HEK293 (cell line): ENCODE measurements around the gene MED13L.

Experiments used
- CTCF ChIA-PET: fragments of 350-600 bp; formaldehyde crosslinking; extraction: SDS; loops from one replicate; lab custom pipeline; 2021; ENCODE audit warnings: antibody characterized with exemption; lab: Yijun Ruan, JAX
- POLR2A ChIA-PET: fragments of 300-600 bp; formaldehyde crosslinking; extraction: SDS; loops from one replicate; lab custom pipeline; 2020; ENCODE audit warnings: antibody characterized with exemption, inconsistent platforms; lab: Yijun Ruan, JAX
- H3K27ac ChIP-seq: fragments of 200-500 bp; sonication (Bioruptor generic); 2 replicates; pipeline ENCODE4 v1.5.1; 2014; ENCODE audit warnings: low read depth, low read length, control low read depth, inconsistent platforms; ENCODE audit errors: extremely low read depth
- H3K36me3 ChIP-seq, 2 experiments: fragments of 200-500 bp in 1 of 2; sonication (Bioruptor generic) in 1 of 2; 1 replicate in 1 of 2; 2 replicates in 1 of 2; pipeline ENCODE4 v1.5.1; 2014 to 2017; ENCODE audit warnings: inconsistent platforms in 2 of 2, low read length in 2 of 2; ENCODE audit not compliant: control insufficient read depth in 2 of 2, insufficient read depth in 1 of 2
- H3K4me1 ChIP-seq: fragments of 200-500 bp; sonication (Bioruptor generic); 2 replicates; pipeline ENCODE4 v1.5.1; 2014; ENCODE audit warnings: mild to moderate bottlenecking, low read length, inconsistent platforms; ENCODE audit not compliant: control insufficient read depth, insufficient read depth
- H3K4me3 ChIP-seq: 2 replicates; pipeline ENCODE4 v1.5.1; 2011; ENCODE audit warnings: low read depth, mild to moderate bottlenecking, control low read depth, low read length, moderate library complexity
- H3K9me3 ChIP-seq: fragments of 200-500 bp; sonication (Bioruptor generic); 2 replicates; pipeline ENCODE4 v1.5.1; 2014; ENCODE audit warnings: low read depth, low read length, inconsistent platforms; ENCODE audit not compliant: control insufficient read depth, insufficient read depth
- GLI2 ChIP-seq: fragments of 450-650 bp; formaldehyde crosslinking; IDR thresholded peaks from 2 replicates; pipeline ENCODE4; 2017; ENCODE audit warnings: missing biosample characterization, missing genetic modification characterization, low read depth, borderline replicate concordance
- GLIS1 ChIP-seq: fragments of 450-650 bp; formaldehyde crosslinking; IDR thresholded peaks from 2 replicates; pipeline ENCODE4 v1.5.1; 2016; ENCODE audit warnings: missing biosample characterization, missing genetic modification characterization
- PRDM1 ChIP-seq: fragments of 450-650 bp; formaldehyde crosslinking; IDR thresholded peaks from 2 replicates; pipeline ENCODE4; 2016; ENCODE audit warnings: missing biosample characterization, missing genetic modification characterization
- SP2 ChIP-seq: fragments of 450-650 bp; formaldehyde crosslinking; IDR thresholded peaks from 2 replicates; pipeline ENCODE4 v1.5.1; 2016; ENCODE audit warnings: missing biosample characterization, missing genetic modification characterization
- ZFP3 ChIP-seq: fragments of 450-650 bp; formaldehyde crosslinking; IDR thresholded peaks from 2 replicates; pipeline ENCODE4 v1.5.1; 2016; ENCODE audit warnings: low read depth, missing biosample characterization, missing genetic modification characterization
- ZFP37 ChIP-seq: fragments of 450-650 bp; formaldehyde crosslinking; IDR thresholded peaks from 2 replicates; pipeline ENCODE4 v1.5.1; 2016; ENCODE audit warnings: missing biosample characterization, missing genetic modification characterization
- ZFP69B ChIP-seq: fragments of 450-650 bp; formaldehyde crosslinking; IDR thresholded peaks from 2 replicates; pipeline ENCODE4 v1.5.1; 2016; ENCODE audit warnings: missing biosample characterization, missing genetic modification characterization
- ZIC2 ChIP-seq: fragments of 450-650 bp; formaldehyde crosslinking; IDR thresholded peaks from 2 replicates; pipeline ENCODE4 v1.5.1; 2016; ENCODE audit warnings: missing biosample characterization, missing genetic modification characterization
- ZNF138 ChIP-seq: fragments of 450-650 bp; formaldehyde crosslinking; IDR thresholded peaks from 2 replicates; pipeline ENCODE4 v1.5.1; 2016; ENCODE audit warnings: missing biosample characterization, missing genetic modification characterization, borderline replicate concordance
- ZNF19 ChIP-seq: fragments of 450-650 bp; formaldehyde crosslinking; IDR thresholded peaks from 2 replicates; pipeline ENCODE4; 2016; ENCODE audit warnings: missing biosample characterization, missing genetic modification characterization, low read depth
- ZNF366 ChIP-seq: fragments of 450-650 bp; formaldehyde crosslinking; conservative IDR thresholded peaks from 2 replicates; pipeline ENCODE4 v1.5.1; 2016; ENCODE audit warnings: missing biosample characterization, missing genetic modification characterization
- ZNF510 ChIP-seq: fragments of 450-650 bp; formaldehyde crosslinking; IDR thresholded peaks from 2 replicates; pipeline ENCODE4 v1.5.1; 2018; ENCODE audit warnings: mild to moderate bottlenecking, missing genetic modification characterization, missing biosample characterization; ENCODE audit not compliant: insufficient replicate concordance
- ZNF514 ChIP-seq: fragments of 450-650 bp; formaldehyde crosslinking; IDR thresholded peaks from 2 replicates; pipeline ENCODE4 v1.5.1; 2016; ENCODE audit warnings: missing biosample characterization, missing genetic modification characterization
- ZNF585B ChIP-seq: fragments of 450-650 bp; formaldehyde crosslinking; IDR thresholded peaks from 2 replicates; pipeline ENCODE4 v1.5.1; 2016; ENCODE audit warnings: missing biosample characterization, missing genetic modification characterization
- ZNF660 ChIP-seq: fragments of 450-650 bp; IDR thresholded peaks from 2 replicates; pipeline ENCODE4 v1.5.1; 2018; ENCODE audit warnings: missing biosample characterization, mild to moderate bottlenecking, missing genetic modification characterization
- ZNF76 ChIP-seq: fragments of 450-650 bp; formaldehyde crosslinking; IDR thresholded peaks from 2 replicates; pipeline ENCODE4; 2016; ENCODE audit warnings: low read depth, missing biosample characterization, missing genetic modification characterization, borderline replicate concordance
- ZNF785 ChIP-seq: fragments of 450-650 bp; formaldehyde crosslinking; IDR thresholded peaks from 2 replicates; pipeline ENCODE4 v1.5.1; 2016; ENCODE audit warnings: missing biosample characterization, missing genetic modification characterization
- ZNF792 ChIP-seq: fragments of 450-650 bp; formaldehyde crosslinking; IDR thresholded peaks from 2 replicates; pipeline ENCODE4 v1.5.1; 2016; ENCODE audit warnings: missing biosample characterization, missing genetic modification characterization
- TF ChIP-seq, protein P1 (sequence below): fragments of 450-650 bp; formaldehyde crosslinking; IDR thresholded peaks from 2 replicates; pipeline ENCODE4 v1.5.1; 2016; ENCODE audit warnings: missing biosample characterization, missing genetic modification characterization, low read depth
- TF ChIP-seq, protein P2 (sequence below): fragments of 450-650 bp; formaldehyde crosslinking; optimal IDR thresholded peaks from 2 replicates; pipeline ENCODE3; 2016; ENCODE audit warnings: missing biosample characterization, mild to moderate bottlenecking, missing genetic modification characterization
- TF ChIP-seq, protein P3 (sequence below): fragments of 450-650 bp; formaldehyde crosslinking; IDR thresholded peaks from 2 replicates; pipeline ENCODE4 v1.5.1; 2016; ENCODE audit warnings: missing biosample characterization, missing genetic modification characterization, low read depth
- TF ChIP-seq, protein P4 (sequence below): fragments of 450-650 bp; formaldehyde crosslinking; IDR thresholded peaks from 2 replicates; pipeline ENCODE4 v1.5.1; 2017; ENCODE audit warnings: missing biosample characterization, missing genetic modification characterization
- TF ChIP-seq, protein P5 (sequence below): fragments of 450-650 bp; formaldehyde crosslinking; IDR thresholded peaks from 2 replicates; pipeline ENCODE4 v1.5.1; 2016; ENCODE audit warnings: missing biosample characterization, missing genetic modification characterization
- TF ChIP-seq, protein P6 (sequence below): IDR thresholded peaks from 2 replicates; pipeline ENCODE4 v1.6.1; 2011; ENCODE audit warnings: mild to moderate bottlenecking, low read depth, low read length, borderline replicate concordance
- TF ChIP-seq, protein P7 (sequence below): sonication (generic); formaldehyde crosslinking; IDR thresholded peaks from 2 replicates; pipeline ENCODE4 v1.8.1; 2022; ENCODE audit warnings: mild to moderate bottlenecking, moderate library complexity, missing genetic modification reagents

The MED13L gene

DNA sequence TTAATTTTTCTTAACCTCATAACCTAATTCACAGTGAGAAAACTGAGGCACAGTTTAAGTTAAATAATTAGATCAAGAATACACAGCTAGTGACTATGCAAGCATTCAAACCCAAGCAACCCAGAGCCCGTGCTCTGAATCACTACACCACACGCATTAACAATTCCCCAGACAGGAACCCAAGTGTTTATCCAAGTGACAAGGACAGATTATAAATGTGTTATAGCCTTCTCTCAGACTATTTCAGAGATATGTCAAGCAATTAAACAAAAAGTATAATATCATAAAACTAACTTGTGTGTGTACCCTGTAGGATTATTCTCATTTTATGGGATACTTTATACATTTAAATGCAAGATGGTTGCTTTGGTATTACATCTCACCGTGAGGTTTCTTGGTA, 43.8 kb downstream of the MED13L start (continued):
- TF ChIP-seq, protein P1, sequence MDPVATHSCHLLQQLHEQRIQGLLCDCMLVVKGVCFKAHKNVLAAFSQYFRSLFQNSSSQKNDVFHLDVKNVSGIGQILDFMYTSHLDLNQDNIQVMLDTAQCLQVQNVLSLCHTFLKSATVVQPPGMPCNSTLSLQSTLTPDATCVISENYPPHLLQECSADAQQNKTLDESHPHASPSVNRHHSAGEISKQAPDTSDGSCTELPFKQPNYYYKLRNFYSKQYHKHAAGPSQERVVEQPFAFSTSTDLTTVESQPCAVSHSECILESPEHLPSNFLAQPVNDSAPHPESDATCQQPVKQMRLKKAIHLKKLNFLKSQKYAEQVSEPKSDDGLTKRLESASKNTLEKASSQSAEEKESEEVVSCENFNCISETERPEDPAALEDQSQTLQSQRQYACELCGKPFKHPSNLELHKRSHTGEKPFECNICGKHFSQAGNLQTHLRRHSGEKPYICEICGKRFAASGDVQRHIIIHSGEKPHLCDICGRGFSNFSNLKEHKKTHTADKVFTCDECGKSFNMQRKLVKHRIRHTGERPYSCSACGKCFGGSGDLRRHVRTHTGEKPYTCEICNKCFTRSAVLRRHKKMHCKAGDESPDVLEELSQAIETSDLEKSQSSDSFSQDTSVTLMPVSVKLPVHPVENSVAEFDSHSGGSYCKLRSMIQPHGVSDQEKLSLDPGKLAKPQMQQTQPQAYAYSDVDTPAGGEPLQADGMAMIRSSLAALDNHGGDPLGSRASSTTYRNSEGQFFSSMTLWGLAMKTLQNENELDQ: no peak
- 0 out of 2 replicates have a peak, but pooled peaks have one; percentile 38 for TF ChIP-seq ZNF366 (tag by site-specific recombination)
- TF ChIP-seq, protein P2, sequence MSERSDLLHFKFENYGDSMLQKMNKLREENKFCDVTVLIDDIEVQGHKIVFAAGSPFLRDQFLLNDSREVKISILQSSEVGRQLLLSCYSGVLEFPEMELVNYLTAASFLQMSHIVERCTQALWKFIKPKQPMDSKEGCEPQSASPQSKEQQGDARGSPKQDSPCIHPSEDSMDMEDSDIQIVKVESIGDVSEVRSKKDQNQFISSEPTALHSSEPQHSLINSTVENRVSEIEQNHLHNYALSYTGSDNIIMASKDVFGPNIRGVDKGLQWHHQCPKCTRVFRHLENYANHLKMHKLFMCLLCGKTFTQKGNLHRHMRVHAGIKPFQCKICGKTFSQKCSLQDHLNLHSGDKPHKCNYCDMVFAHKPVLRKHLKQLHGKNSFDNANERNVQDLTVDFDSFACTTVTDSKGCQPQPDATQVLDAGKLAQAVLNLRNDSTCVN (tag by site-specific recombination): no peak
- TF ChIP-seq, protein P3, sequence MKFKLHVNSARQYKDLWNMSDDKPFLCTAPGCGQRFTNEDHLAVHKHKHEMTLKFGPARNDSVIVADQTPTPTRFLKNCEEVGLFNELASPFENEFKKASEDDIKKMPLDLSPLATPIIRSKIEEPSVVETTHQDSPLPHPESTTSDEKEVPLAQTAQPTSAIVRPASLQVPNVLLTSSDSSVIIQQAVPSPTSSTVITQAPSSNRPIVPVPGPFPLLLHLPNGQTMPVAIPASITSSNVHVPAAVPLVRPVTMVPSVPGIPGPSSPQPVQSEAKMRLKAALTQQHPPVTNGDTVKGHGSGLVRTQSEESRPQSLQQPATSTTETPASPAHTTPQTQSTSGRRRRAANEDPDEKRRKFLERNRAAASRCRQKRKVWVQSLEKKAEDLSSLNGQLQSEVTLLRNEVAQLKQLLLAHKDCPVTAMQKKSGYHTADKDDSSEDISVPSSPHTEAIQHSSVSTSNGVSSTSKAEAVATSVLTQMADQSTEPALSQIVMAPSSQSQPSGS (tag by site-specific recombination): no peak
- no peak for TF ChIP-seq GLIS1 (tag by site-specific recombination)
- TF ChIP-seq SP2 (tag by site-specific recombination): no peak
- TF ChIP-seq, protein P4, sequence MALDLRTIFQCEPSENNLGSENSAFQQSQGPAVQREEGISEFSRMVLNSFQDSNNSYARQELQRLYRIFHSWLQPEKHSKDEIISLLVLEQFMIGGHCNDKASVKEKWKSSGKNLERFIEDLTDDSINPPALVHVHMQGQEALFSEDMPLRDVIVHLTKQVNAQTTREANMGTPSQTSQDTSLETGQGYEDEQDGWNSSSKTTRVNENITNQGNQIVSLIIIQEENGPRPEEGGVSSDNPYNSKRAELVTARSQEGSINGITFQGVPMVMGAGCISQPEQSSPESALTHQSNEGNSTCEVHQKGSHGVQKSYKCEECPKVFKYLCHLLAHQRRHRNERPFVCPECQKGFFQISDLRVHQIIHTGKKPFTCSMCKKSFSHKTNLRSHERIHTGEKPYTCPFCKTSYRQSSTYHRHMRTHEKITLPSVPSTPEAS: no peak
- no peak for TF ChIP-seq ZNF585B (tag by site-specific recombination)
- TF ChIP-seq GLI2 (tag by site-specific recombination): no peak; the same call in 1 of the 2 replicates
- TF ChIP-seq ZNF660 (tag by site-specific recombination): peak; percentile 72; the same call in 1 of the 2 replicates
- TF ChIP-seq ZNF792 (tag by site-specific recombination): no peak
- no peak for TF ChIP-seq ZNF138 (tag by site-specific recombination)
- no peak for TF ChIP-seq ZNF510 (tag by site-specific recombination)

DNA sequence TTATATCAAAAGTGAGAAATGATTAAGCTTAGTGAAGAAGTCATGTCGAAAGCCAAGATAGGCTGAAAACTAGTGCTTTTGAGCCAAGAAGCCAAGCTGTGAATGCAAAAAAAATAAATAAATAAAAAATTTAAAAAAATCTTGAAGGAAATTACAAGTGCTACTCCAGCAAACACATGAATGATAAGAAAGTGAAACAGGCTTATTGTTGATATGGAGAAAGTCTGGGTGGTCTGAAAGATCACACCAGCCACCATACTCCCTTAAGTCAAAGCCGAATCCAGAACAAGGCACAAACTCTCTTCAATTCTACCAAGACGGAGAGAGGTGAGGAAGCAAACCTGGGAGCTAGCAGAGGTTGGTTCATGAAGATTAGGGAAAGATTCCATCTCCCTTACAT, 49.7 kb downstream of the MED13L start:
- Histone ChIP-seq H3K27ac (no peak overlapping the region), H3K36me3 (no peaks in the 10 kb centered on the region; a peak in 1 of 3 replicates), H3K4me1 (no peaks in the 10 kb centered on the region; the same call in 1 of the 2 replicates), H3K9me3 (no peaks in the 10 kb centered on the region), H3K4me3 (no peak overlapping the region)
- ChIA-PET CTCF (interaction anchor here (1.0 kb wide), 1 partner anchor 8 kb away, joined by 4 read pairs; no protein-coding TSS in a partner anchor), POLR2A (no interaction called here)
- TF ChIP-seq, protein P5, sequence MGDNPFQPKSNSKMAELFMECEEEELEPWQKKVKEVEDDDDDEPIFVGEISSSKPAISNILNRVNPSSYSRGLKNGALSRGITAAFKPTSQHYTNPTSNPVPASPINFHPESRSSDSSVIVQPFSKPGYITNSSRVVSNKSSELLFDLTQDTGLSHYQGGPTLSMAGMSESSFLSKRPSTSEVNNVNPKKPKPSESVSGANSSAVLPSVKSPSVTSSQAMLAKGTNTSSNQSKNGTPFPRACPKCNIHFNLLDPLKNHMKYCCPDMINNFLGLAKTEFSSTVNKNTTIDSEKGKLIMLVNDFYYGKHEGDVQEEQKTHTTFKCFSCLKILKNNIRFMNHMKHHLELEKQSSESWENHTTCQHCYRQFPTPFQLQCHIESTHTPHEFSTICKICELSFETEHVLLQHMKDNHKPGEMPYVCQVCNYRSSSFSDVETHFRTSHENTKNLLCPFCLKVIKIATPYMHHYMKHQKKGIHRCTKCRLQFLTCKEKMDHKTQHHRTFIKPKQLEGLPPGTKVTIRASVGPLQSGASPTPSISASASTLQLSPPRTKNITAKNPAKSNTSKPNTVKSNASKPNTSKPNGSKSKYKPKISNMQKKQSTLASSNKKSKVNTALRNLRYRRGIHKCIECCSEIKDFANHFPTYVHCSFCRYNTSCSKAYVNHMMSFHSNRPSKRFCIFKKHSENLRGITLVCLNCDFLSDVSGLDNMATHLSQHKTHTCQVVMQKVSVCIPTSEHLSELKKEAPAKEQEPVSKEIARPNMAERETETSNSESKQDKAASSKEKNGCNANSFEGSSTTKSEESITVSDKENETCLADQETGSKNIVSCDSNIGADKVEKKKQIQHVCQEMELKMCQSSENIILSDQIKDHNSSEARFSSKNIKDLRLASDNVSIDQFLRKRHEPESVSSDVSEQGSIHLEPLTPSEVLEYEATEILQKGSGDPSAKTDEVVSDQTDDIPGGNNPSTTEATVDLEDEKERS: no peak
- TF ChIP-seq, protein P6, sequence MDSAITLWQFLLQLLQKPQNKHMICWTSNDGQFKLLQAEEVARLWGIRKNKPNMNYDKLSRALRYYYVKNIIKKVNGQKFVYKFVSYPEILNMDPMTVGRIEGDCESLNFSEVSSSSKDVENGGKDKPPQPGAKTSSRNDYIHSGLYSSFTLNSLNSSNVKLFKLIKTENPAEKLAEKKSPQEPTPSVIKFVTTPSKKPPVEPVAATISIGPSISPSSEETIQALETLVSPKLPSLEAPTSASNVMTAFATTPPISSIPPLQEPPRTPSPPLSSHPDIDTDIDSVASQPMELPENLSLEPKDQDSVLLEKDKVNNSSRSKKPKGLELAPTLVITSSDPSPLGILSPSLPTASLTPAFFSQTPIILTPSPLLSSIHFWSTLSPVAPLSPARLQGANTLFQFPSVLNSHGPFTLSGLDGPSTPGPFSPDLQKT: no peak
- no peak for TF ChIP-seq ZFP69B (tag by site-specific recombination)
- TF ChIP-seq ZNF514 (tag by site-specific recombination): no peak
- TF ChIP-seq ZIC2 (tag by site-specific recombination): no peak
- TF ChIP-seq ZNF19: no peak
- TF ChIP-seq ZNF76 (tag by site-specific recombination): no peak
- TF ChIP-seq, protein P7, sequence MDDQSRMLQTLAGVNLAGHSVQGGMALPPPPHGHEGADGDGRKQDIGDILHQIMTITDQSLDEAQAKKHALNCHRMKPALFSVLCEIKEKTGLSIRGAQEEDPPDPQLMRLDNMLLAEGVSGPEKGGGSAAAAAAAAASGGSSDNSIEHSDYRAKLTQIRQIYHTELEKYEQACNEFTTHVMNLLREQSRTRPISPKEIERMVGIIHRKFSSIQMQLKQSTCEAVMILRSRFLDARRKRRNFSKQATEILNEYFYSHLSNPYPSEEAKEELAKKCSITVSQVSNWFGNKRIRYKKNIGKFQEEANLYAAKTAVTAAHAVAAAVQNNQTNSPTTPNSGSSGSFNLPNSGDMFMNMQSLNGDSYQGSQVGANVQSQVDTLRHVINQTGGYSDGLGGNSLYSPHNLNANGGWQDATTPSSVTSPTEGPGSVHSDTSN (CRISPR knock-in tag): no peak
- no peak for TF ChIP-seq ZNF785
- no peak for TF ChIP-seq ZFP3 (tag by site-specific recombination)
- TF ChIP-seq ZFP37: no peak
- TF ChIP-seq PRDM1 (tag by site-specific recombination): no peak
